Measurements from ENCODE around the gene SUSD2. TPM values are rescaled to one million over a fixed set of nuclear protein-coding genes. Genes with fewer than 3 reads are reported as not detected.
"Not testable (repeated sequence)": the region's sequence is repeated elsewhere in the genome, so short reads cannot be mapped to it uniquely, and the experiment has no call there.

SUSD2 gene, protein sequence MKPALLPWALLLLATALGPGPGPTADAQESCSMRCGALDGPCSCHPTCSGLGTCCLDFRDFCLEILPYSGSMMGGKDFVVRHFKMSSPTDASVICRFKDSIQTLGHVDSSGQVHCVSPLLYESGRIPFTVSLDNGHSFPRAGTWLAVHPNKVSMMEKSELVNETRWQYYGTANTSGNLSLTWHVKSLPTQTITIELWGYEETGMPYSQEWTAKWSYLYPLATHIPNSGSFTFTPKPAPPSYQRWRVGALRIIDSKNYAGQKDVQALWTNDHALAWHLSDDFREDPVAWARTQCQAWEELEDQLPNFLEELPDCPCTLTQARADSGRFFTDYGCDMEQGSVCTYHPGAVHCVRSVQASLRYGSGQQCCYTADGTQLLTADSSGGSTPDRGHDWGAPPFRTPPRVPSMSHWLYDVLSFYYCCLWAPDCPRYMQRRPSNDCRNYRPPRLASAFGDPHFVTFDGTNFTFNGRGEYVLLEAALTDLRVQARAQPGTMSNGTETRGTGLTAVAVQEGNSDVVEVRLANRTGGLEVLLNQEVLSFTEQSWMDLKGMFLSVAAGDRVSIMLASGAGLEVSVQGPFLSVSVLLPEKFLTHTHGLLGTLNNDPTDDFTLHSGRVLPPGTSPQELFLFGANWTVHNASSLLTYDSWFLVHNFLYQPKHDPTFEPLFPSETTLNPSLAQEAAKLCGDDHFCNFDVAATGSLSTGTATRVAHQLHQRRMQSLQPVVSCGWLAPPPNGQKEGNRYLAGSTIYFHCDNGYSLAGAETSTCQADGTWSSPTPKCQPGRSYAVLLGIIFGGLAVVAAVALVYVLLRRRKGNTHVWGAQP
- total RNA-seq = 3.2 TPM
- long read RNA-seq, transcript SUSD2-201 (15 exons, 3,404 nt) = major isoform, 5 of 9 reads
- long read RNA-seq, partial matches to known transcripts = 4 of 9 reads
- long read RNA-seq, other reads (novel, unspliced or antisense) = 0 of 9 reads

DNA sequence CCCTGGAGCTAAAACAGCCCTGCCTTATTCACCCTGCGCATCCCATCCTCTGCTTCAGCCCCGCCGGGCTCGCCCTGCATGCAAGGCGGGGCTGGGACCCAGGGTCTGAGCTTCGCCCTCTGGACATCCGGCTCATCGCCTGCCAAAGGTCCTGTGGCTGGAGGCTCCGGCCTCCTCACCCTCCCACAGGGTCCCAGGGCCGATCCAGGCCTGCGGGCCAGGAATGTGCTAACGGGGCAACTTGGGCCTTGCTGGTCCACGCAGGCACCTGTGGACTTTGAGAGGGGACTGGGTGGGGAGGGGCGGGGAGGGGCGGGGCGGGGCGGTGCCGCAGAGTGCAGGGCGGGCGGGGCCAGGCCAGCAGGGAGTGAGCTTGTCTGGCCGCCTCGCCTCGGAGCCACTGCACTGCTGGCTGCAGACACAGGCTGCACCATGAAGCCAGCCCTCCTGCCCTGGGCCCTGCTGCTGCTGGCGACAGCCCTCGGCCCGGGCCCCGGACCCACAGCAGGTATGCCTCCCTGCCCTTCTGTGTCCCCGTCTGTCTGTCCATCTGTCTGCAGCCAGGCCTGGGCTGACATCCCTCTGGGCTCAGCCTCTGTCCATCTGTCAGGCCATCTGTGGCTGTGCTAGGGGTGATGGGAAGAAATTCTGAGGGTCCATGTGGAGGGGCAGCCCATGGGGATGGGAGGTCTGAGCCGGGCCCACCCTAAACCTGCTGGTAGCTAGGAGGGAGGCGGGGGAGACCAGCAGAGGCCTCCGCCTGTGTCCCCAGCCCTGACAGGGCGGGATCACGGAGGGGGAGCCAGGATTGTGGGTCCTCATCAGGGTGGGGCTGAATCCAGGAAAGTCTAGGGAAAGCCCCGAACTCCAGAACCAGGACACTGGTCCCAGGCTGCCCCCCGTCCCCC lies at the start of gene SUSD2:
Gene SUSD2, plus strand, starts transcription at position 400 of the 908 bp plus-strand sequence. Its CDS starts 33 bp downstream, at position 433.
- Histone ChIP-seq H3K27ac (replicated peaks) (peak within 1 kb of the TSS; percentile 74), H3K36me3 (peaks cover 8% of the 10 kb centered on the region), H3K4me3 (peak within 1 kb of the TSS; percentile 57), H3K9me3 (replicated peaks) (no peaks in the 10 kb centered on the region), H3K4me1 (peaks cover 51% of the 10 kb centered on the region), H3K27me3 (ENCODE audit: low read depth) (no peaks in the 10 kb centered on the region)
- DNase-seq = peak; percentile 34
- intact Hi-C loops (cut with micrococcal nuclease) = no loop called here
- TF ChIP-seq, protein P1, sequence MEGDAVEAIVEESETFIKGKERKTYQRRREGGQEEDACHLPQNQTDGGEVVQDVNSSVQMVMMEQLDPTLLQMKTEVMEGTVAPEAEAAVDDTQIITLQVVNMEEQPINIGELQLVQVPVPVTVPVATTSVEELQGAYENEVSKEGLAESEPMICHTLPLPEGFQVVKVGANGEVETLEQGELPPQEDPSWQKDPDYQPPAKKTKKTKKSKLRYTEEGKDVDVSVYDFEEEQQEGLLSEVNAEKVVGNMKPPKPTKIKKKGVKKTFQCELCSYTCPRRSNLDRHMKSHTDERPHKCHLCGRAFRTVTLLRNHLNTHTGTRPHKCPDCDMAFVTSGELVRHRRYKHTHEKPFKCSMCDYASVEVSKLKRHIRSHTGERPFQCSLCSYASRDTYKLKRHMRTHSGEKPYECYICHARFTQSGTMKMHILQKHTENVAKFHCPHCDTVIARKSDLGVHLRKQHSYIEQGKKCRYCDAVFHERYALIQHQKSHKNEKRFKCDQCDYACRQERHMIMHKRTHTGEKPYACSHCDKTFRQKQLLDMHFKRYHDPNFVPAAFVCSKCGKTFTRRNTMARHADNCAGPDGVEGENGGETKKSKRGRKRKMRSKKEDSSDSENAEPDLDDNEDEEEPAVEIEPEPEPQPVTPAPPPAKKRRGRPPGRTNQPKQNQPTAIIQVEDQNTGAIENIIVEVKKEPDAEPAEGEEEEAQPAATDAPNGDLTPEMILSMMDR (IDR thresholded peaks at IDR 0.05; ENCODE audit: borderline replicate concordance) = no peak

DNA sequence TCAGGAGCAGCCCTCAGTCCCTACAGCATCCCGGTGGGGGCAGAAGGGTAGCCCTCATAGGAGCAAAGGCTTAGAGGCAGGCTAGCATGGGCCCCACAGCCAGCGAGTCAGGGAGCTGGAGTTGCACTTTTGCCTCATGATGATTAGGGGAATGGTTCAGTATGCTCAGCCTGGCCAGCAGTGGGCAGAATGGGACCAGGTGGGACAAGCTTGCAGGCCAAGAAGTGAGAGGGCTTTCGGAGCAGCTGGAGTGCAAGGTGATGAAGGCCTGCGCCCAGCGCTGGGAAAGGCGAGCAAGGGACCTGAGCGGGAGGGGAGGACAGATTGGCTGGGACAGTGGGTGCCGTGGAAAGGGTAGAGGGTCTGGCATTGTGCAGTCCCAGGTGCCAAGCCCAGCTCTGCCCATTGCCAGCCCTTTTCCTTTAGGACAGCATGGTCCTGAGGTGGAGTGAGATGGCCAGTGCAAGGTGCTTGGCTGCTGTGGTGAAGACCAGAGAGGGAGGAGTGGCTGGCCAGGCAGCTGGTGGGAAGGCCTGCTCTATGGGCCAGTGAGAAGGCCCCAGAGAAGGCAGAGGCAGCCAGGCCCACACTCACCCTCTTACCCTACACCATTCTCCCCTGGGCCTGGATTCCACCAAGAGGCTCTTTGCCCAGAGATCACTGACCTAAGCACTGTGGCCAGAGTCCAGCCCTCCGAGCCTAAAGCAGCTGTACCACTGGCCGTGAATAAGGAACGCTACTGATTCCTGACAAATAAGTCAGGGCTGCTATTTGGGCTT lies 47.9 kb upstream of the SUSD2 start:
- TF ChIP-seq, protein P1 (IDR thresholded peaks at IDR 0.05; ENCODE audit: borderline replicate concordance) = peak; percentile 63
- DNase-seq = peak; percentile 25
- Histone ChIP-seq H3K27me3 (ENCODE audit: low read depth) (no peaks in the 10 kb centered on the region), H3K4me3 (no peak overlapping the region), H3K36me3 (peaks cover 52% of the 10 kb centered on the region), H3K27ac (replicated peaks) (no peak overlapping the region), H3K4me1 (peaks cover 24% of the 10 kb centered on the region), H3K9me3 (replicated peaks) (no peaks in the 10 kb centered on the region)
- intact Hi-C loops (cut with micrococcal nuclease) = no loop called here

GRCh38 chr22:24134090-24134846 lies 47.0 kb upstream of the SUSD2 start:
- Histone ChIP-seq H3K4me1 (peaks cover 33% of the 10 kb centered on the region), H3K36me3 (peaks cover 43% of the 10 kb centered on the region), H3K4me3 (no peak overlapping the region), H3K9me3 (replicated peaks) (no peaks in the 10 kb centered on the region), H3K27ac (replicated peaks) (no peak overlapping the region), H3K27me3 (ENCODE audit: low read depth) (no peaks in the 10 kb centered on the region)
- TF ChIP-seq, protein P1 (IDR thresholded peaks at IDR 0.05; ENCODE audit: borderline replicate concordance) = no peak
- intact Hi-C loops (cut with micrococcal nuclease) = no loop called here
- peak; percentile 36 for DNase-seq

DNA sequence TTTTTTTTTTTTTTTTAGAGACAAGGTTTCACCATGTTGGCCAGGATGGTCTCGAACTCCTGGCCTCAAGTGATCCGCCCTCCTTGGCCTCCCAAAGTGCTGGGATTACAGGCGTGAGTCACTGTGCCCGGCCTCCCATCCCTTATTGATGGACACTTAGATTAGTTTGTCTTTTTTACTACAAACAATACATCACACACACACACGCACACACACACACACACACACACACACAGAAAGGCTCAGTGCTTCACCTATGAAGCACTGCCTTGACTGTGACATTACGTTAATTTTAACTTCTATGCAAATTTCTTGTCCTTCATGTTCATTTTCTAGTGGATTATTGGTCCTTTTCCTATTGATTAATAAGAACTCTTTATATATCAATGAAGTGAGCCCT lies 44.8 kb upstream of the SUSD2 start:
- H3K4me3 ChIP-seq; H3K27me3 ChIP-seq (ENCODE audit: low read depth); H3K27ac ChIP-seq (replicated peaks); DNase-seq; H3K9me3 ChIP-seq (replicated peaks); intact Hi-C loops (cut with micrococcal nuclease): not testable (repeated sequence)
- peaks cover 56% of the 10 kb centered on the region for H3K4me1 ChIP-seq
- H3K36me3 ChIP-seq = peaks cover 34% of the 10 kb centered on the region

DNA sequence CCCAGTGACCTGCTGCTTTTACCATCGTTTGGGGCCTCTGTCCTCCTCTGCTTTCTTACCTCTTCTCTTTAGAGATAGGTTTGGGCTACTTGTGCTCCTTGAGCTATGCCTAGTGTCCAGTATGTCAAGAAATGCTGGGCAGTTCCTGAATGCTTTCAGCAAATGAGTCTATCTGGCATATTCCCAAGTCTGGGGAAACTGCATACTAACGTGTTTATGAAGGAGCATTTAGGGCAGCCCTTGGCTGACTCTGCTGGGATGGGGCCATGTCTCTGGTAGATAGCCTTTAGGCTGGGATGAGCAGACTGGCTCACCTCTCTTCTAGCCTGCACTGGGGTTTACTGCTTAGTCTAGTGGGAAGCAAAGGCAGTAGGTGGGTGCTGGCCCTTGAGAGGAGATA lies 43.7 kb upstream of the SUSD2 start:
- Histone ChIP-seq H3K36me3 (peaks cover 34% of the 10 kb centered on the region), H3K9me3 (replicated peaks) (no peaks in the 10 kb centered on the region), H3K27ac (replicated peaks) (peak overlapping the region; percentile 22), H3K4me3 (no peak overlapping the region), H3K27me3 (ENCODE audit: low read depth) (no peaks in the 10 kb centered on the region), H3K4me1 (peaks cover 67% of the 10 kb centered on the region)
- intact Hi-C loops (cut with micrococcal nuclease) = no loop called here
- DNase-seq = no peak
- TF ChIP-seq, protein P1 (IDR thresholded peaks at IDR 0.05; ENCODE audit: borderline replicate concordance) = no peak
